Activated T-cell treated with anti-CD3 and anti-CD28 coated beads, Interleukin-2, amount 50 U/mL, for 4 hours (primary cell): ENCODE data around the gene RAD9A. TPM values are rescaled to one million over a fixed set of nuclear protein-coding genes. Genes with fewer than 3 reads are reported as not detected.
"Not testable (repeated sequence)": the region's sequence is repeated elsewhere in the genome, so short reads cannot be mapped to it uniquely, and the experiment has no call there.

ENCODE experiments used
- ATAC-seq, 2 donors: fragments of 200-7000 bp; cut with Tn5 transposase; one replicate each; pipeline ENCODE4 v1.10.0; 2021
- DNase-seq: peaks from one replicate; pipeline ENCODE4 v3.0.0-alpha.2; 2020
- H3K27me3 Mint-ChIP-seq: one replicate; pipeline ENCODE4 v1.8.0; 2021; ENCODE audit warnings: low read depth, mixed read lengths
- H3K36me3 Mint-ChIP-seq: one replicate; pipeline ENCODE4 v1.8.0; 2022; ENCODE audit warnings: mixed read lengths; ENCODE audit not compliant: insufficient read depth
- H3K4me1 Mint-ChIP-seq: one replicate; pipeline ENCODE4 v1.8.0; 2021; ENCODE audit warnings: low read depth, mixed read lengths
- H3K4me3 Mint-ChIP-seq: one replicate; pipeline ENCODE4 v1.8.0; 2021; ENCODE audit warnings: mild to moderate bottlenecking, moderate library complexity, mixed read lengths
- H3K9me3 Mint-ChIP-seq: one replicate; pipeline ENCODE4 v1.8.0; 2021; ENCODE audit warnings: mixed read lengths
- total RNA-seq, 3 donors: library from RNA; stranded (reverse); gene quantifications; one replicate each; pipeline ENCODE4 v1.2.1, GENCODE V29; 2021

RAD9A gene
- total RNA-seq, 3 donors from 2014 or later, result 36.2 to 40.0 (median 36.2) TPM

DNA sequence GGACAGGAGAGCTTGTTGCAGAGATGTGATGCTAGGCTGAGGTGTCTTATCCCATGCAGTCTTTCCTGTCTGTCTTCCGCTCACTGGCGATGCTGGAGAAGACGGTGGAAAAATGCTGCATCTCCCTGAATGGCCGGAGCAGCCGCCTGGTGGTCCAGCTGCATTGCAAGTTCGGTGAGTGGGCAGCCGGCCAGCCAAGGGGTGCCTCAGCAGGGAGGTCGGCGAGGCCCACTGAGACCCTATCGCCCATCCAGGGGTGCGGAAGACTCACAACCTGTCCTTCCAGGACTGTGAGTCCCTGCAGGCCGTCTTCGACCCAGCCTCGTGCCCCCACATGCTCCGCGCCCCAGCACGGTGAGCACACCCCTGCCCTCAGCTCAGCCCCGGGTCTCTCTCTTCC lies 1.7 kb downstream of the RAD9A start:
- peak overlapping the region; percentile 92 for H3K4me3 Mint-ChIP-seq
- H3K27me3 Mint-ChIP-seq, result no peaks in the 10 kb centered on the region
- peaks cover 8% of the 10 kb centered on the region for H3K36me3 Mint-ChIP-seq
- H3K9me3 Mint-ChIP-seq, result no peaks in the 10 kb centered on the region
- ATAC-seq (no peak), DNase-seq (no peak)
- H3K4me1 Mint-ChIP-seq, result peaks cover 52% of the 10 kb centered on the region

DNA sequence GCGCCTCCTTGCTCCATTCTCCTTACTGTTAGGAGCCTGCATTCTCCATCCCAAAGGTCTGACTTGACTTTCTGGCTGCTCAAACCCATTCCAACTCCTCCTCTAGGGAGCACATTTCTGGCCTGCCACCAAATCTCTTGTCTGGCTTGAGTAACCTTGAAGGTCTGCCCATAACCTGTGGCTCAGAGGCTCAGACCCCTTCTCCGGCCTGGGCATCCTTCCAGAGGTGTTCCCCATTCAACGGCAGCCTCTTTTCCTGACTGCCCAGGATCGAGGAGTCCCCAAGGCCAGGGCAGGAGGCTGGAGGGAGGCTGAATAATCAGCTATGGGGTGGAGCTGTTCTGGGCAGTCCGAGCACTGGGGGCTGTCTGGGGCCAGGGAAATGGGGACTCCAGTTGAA lies 2.2 kb downstream of the RAD9A start:
- Mint-ChIP-seq H3K4me3 (peak overlapping the region; percentile 92), H3K27me3 (no peaks in the 10 kb centered on the region), H3K9me3 (no peaks in the 10 kb centered on the region), H3K36me3 (peaks cover 8% of the 10 kb centered on the region), H3K4me1 (peaks cover 53% of the 10 kb centered on the region)
- DNase-seq, result no peak
- no peak for ATAC-seq

DNA sequence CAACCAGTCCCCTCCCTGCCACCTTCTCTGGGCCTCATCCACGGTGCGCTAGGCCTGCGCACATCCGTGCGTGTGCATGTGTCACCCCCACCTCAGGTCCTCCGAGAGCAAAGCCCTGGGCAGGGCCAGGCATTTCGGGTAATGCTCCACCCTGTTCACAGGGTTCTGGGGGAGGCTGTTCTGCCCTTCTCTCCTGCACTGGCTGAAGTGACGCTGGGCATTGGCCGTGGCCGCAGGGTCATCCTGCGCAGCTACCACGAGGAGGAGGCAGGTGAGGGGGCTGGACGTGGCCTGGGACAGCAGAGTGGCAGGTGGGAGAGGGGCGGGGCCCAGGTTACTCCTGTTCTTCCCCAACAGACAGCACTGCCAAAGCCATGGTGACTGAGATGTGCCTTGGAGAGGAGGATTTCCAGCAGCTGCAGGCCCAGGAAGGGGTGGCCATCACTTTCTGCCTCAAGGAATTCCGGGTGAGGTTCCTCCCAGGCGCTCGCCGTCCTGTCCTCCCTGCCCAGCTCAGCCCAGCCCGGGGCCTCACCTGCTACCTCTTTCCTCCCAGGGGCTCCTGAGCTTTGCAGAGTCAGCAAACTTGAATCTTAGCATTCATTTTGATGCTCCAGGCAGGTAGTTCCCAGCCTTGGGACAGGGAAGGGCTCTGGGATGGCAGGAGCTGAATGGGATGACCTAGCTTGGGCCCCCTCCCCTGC lies 3.9 kb downstream of the RAD9A start:
- Mint-ChIP-seq H3K4me1 (peaks cover 56% of the 10 kb centered on the region), H3K27me3 (no peaks in the 10 kb centered on the region), H3K4me3 (no peak overlapping the region), H3K9me3 (no peaks in the 10 kb centered on the region), H3K36me3 (peaks cover 8% of the 10 kb centered on the region)
- no peak for ATAC-seq
- no peak for DNase-seq

DNA sequence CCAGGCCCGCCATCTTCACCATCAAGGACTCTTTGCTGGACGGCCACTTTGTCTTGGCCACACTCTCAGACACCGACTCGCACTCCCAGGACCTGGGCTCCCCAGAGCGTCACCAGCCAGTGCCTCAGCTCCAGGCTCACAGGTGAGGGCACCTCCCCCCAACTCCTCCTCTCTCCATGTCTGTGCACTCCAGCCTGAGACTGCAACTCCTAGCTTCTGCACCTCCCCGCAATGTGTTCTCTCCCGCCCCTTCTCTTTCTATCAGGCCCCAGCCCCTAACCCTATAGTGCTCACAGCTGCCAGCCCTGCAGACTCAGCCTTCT lies 4.4 kb downstream of the RAD9A start:
- Mint-ChIP-seq H3K27me3 (no peaks in the 10 kb centered on the region), H3K4me1 (peaks cover 55% of the 10 kb centered on the region), H3K4me3 (no peak overlapping the region), H3K9me3 (no peaks in the 10 kb centered on the region), H3K36me3 (peaks cover 8% of the 10 kb centered on the region)
- ATAC-seq (no peak), DNase-seq (no peak)

DNA sequence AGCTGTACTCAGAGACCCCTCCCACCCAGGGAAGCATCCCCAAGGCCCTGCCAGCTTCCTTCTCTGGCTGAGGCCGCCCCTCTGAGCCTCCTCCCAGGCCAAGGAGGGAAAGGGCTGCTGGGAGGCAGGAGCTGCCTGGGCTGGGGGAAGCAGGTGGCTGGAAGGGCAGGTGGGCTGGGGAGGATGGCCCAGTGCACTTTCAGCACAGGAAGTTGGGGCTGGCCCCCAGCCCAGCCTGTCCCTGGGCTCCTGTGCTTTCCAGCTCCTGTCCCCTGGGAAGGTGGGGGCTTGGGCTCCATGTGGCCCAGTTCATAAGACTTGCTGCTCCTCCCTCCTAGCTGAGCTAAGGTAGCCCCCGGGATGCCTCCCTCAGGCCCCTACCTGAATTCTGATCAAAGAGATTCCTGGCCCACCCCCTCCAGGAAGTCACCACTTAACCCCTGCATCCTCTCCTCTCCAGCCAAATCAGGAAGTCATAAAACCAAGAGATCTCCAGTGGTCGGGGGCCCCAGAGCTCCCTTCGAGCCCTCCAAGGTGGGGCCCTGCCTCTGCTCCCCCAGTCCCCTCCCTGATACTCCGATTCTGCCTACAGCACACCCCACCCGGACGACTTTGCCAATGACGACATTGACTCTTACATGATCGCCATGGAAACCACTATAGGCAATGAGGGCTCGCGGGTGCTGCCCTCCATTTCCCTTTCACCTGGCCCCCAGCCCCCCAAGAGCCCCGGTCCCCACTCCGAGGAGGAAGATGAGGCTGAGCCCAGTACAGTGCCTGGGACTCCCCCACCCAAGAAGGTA lies 5.0 kb downstream of the RAD9A start:
- ATAC-seq, result no peak
- DNase-seq, result no peak
- Mint-ChIP-seq H3K27me3 (no peaks in the 10 kb centered on the region), H3K4me1 (peaks cover 53% of the 10 kb centered on the region), H3K36me3 (peaks cover 8% of the 10 kb centered on the region), H3K9me3 (no peaks in the 10 kb centered on the region), H3K4me3 (no peak overlapping the region)

DNA sequence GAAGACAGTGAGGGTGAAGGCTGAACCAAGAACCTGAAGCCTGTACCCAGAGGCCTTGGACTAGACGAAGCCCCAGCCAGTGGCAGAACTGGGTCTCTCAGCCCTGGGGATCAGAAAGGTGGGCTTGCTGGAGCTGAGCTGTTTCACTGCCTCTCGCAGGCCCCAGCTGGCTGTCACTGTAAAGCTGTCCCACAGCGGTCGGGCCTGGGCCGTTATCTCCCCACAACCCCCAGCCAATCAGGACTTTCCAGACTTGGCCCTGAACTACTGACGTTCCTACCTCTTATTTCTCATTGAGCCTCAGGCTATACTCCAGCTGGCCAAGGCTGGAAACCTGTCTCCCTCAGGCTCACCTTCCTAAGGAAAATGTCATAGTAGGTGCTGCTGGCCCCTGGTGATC lies 5.8 kb downstream of the RAD9A start:
- H3K4me1 Mint-ChIP-seq, result peaks cover 55% of the 10 kb centered on the region
- H3K4me3 Mint-ChIP-seq, result no peak overlapping the region
- no peaks in the 10 kb centered on the region for H3K9me3 Mint-ChIP-seq
- H3K27me3 Mint-ChIP-seq, result no peaks in the 10 kb centered on the region
- ATAC-seq (no peak), DNase-seq (no peak)
- peaks cover 8% of the 10 kb centered on the region for H3K36me3 Mint-ChIP-seq

DNA sequence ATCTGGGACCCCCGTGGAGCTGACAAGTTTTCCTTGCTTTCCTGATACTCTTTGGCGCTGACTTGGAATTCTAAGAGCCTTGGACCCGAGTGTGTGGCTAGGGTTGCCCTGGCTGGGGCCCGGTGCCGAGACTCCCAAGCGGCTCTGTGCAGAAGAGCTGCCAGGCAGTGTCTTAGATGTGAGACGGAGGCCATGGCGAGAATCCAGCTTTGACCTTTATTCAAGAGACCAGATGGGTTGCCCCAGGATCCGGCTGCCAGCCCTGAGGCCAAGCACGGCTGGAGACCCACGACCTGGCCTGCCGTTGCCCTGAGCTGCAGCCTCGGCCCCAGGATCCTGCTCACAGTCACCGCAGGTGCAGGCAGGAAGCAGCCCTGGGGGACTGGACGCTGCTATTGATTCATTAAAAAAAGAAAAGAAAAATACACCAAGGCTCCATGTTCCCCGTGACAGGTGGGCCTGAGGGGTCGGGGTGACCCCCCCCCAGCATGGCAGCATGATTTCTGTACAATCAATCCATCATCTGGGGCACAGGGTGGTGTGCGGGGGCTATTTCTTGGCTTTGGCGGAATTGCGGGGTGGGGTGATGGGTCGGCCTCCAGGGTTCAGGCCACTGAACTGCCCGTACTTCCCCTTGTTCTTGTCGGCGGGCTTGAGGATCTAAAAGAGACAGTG lies 6.3 kb downstream of the RAD9A start:
- Mint-ChIP-seq H3K9me3 (no peaks in the 10 kb centered on the region), H3K4me3 (no peak overlapping the region), H3K4me1 (peaks cover 54% of the 10 kb centered on the region), H3K36me3 (peaks cover 8% of the 10 kb centered on the region), H3K27me3 (no peaks in the 10 kb centered on the region)
- DNase-seq (no peak), ATAC-seq (no peak)

DNA sequence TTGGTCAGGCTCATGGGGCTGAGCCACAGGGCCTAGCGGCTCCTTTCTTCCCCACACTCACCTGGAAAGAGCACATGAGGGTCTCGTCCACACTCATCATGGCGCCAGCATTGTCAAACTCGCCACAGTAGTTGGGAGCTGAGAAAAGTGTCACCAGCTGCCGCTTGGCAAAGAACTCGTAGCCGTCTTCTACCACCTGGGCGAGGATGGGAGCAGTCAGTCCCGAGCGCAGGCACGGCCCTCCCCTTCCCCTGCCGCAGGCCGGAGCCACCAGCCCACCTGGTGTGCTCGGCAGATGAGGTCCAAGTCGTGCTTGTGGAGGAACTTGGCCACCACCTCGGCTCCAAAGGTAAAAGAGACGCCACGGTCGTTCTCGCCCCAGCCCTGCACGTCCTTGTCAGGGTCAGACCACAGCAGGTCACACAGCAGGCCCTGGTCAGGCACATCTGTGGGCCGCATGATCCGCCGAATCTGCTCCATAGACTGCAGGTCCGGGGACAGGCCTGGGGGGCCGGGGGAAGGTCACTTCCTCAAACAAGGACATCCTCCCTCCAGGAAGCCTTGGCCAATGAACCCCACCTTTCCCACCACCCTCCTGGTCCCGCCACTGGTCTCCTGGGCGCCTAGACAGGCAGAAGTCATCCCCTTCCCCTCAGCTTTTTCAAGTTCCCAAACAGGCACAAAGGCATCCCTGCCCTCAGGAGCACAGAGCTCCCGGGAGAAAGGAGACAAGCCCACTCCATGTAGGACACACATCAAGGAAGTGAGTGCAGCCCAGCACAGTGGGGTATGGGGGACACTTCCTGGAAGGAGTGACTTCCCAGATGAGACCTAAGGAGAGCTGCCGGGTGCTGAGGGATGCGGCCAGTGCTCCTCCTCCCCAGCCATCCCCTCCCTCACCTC lies 7.1 kb downstream of the RAD9A start:
- DNase-seq, result no peak
- H3K36me3 Mint-ChIP-seq, result peaks cover 5% of the 10 kb centered on the region
- H3K9me3 Mint-ChIP-seq, result no peaks in the 10 kb centered on the region
- ATAC-seq, result no peak
- peak overlapping the region; percentile 16 for H3K4me3 Mint-ChIP-seq
- peaks cover 52% of the 10 kb centered on the region for H3K4me1 Mint-ChIP-seq
- H3K27me3 Mint-ChIP-seq, result no peaks in the 10 kb centered on the region

DNA sequence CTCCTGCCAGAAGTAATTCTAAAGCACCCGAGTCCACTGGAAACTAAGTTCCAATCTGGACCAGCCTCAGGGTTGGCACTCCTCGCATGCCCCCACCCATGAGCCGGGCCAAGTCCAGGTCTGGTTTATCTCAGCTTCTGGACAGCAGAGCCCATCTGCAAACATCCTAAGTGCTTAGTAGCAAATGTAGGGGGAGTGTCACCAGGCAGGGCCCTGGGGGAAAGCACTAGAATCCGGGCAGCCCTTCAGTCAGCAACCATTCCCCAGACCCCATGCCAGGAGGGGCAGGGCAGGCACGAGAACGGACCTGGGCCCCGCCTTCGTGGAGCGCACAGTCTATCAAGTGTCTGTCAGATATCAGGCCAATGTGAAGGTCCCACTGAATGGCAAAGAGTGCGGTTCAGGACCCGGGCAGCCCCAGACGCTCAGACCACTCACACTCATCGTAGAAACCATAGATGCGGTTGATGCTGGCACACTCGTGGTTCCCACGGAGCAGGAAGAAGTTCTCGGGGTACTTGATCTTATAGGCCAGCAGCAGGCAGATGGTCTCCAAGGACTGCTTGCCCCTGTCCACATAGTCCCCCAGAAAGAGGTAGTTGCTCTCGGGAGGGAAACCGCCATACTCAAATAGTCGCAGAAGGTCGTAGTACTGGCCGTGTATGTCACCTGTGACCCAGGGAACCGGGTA lies 8.6 kb downstream of the RAD9A start:
- H3K4me1 Mint-ChIP-seq, result peaks cover 64% of the 10 kb centered on the region
- no peak for DNase-seq
- H3K36me3 Mint-ChIP-seq, result peaks cover 5% of the 10 kb centered on the region
- no peak for ATAC-seq
- H3K9me3 Mint-ChIP-seq, result no peaks in the 10 kb centered on the region
- peak overlapping the region; percentile 88 for H3K4me3 Mint-ChIP-seq
- H3K27me3 Mint-ChIP-seq, result no peaks in the 10 kb centered on the region

DNA sequence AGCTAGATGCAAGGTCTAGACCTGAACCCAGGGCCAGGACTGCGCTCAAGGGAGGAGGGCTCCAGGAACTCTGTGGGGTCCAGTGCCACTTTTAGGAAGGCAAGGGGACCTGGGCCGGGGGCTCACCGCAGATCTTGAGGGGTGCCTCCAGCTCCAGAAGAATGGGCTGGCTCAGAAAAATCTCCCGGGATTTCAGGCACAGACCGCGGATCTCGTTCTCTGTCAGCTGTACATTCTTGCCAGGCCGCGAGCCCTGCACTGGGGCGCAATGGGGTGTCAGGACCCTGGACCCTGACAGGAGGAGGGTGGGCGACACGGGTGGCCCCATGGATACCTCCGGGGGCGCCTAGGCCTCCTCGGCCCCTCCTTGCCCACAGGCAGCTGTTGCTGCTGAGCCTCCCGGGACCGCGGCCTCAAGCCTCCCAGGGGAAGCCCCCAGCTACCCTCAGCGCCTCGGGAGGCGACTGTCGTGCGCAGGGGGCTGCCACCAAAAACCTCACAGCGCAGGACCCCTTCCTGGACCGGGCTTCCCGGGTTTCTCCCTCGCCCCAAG lies 9.2 kb downstream of the RAD9A start:
- Mint-ChIP-seq H3K4me3 (peak overlapping the region; percentile 88), H3K27me3 (no peaks in the 10 kb centered on the region), H3K4me1 (peaks cover 69% of the 10 kb centered on the region), H3K9me3 (no peaks in the 10 kb centered on the region), H3K36me3 (peaks cover 5% of the 10 kb centered on the region)
- DNase-seq (peak; percentile 5), ATAC-seq (peak in 1 of 2 donors; percentile 1)

DNA sequence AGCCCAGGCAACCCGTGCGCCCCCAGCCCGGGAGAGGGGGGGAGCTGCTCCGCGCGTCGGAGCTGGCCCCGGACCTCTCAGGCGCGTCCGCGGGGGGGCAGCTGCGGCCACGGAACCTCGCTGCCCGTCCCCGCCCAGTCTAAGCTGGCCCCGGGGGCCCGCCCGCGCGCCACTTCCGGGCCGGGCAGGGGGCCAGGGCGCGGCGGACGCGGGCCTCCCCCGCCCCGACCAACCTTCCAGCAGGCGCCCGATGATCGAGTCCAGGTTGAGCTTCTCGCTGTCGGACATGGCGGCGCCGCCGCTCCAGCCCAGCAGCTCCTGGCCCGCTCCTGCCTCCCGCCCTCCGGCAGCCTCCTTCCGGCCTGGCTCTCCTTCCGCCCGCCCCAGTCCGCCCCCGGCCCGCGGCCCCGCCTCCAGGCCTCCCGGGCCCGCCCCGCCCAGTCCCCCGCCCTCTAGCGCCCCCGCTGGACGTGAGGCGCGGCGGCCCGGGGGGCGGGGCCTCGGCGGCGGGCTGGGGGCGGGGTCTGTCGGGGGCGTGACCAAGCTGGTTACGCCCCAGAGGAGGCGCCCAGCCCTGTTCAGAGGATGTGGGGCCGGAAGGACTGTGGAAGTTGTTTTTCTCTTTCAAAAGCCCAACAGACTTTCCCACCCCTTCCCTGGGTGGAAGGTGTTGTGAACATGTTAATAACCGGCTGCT lies 9.9 kb downstream of the RAD9A start, which contains the start of gene PPP1CA:
Gene PPP1CA, minus strand, starts transcription at position 364 of the 697 bp plus-strand sequence. Its CDS starts 76 bp downstream, at position 288.
- Mint-ChIP-seq H3K4me1 (peaks cover 71% of the 10 kb centered on the region), H3K36me3 (peaks cover 5% of the 10 kb centered on the region)
- ATAC-seq, result peak; percentile 75 to 77

DNA sequence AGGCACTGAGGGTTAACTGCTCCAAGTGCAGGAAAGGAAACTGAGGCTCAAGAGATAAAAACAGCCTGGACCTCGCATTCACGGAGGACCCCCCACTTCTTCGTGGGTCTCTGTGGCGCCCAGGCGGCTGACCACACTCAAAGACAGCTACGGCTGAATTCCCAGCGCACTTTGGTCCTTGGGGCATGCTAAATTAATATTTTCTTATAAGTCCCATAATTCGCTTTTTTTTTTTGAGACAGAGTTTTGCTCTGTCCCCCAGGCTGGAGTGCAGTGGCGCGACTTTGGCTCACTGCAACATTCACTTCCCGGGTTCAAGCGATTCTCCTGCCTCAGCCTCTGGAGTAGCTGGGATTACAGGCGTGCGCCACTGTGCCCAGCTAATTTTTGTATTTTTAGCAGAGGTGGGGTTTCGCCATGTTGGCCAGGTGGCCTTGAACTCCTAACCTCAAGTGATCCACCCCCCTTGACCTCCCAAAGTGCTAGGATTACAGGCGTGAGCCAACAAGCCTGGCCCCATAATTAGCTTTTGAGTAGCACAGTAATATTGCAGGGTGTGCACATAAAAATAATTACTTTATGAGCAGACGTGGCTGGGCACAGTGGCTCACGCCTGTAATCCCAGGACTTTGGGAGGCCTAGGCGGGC lies 10.5 kb downstream of the RAD9A start:
- ATAC-seq, H3K36me3 Mint-ChIP-seq, H3K9me3 Mint-ChIP-seq, H3K27me3 Mint-ChIP-seq: not testable (repeated sequence)
- Mint-ChIP-seq H3K4me3 (peak overlapping the region; percentile 88), H3K4me1 (peaks cover 73% of the 10 kb centered on the region)
- DNase-seq, result peak; percentile 4

More for the DNA sequence above, 9.9 kb downstream of the RAD9A start, which contains the start of gene PPP1CA:
- peak; percentile 92 for DNase-seq
- H3K4me3 Mint-ChIP-seq, result peak within 1 kb of the TSS; percentile 88
- H3K27me3 Mint-ChIP-seq, result no peaks in the 10 kb centered on the region
- H3K9me3 Mint-ChIP-seq, result no peaks in the 10 kb centered on the region
